Skeletal muscle tissue (tissue), 4 donors: Measurements from ENCODE around the gene RXRA. TPM values are rescaled to one million over a fixed set of nuclear protein-coding genes. Genes with fewer than 3 reads are reported as not detected.

Experiments used
- H3K27ac ChIP-seq: one replicate; pipeline ENCODE4 v1.7.0; 2013; ENCODE audit warnings: mild to moderate bottlenecking, low read depth, low read length, inconsistent platforms
- H3K27me3 ChIP-seq, 3 donors: one replicate each; pipeline ENCODE4 v1.7.0; 2013; ENCODE audit warnings: low read length in 3 of 3; ENCODE audit not compliant: control insufficient read depth in 3 of 3, insufficient read depth in 3 of 3
- H3K36me3 ChIP-seq, 3 donors: one replicate each; pipeline ENCODE4 v1.7.0; 2013; ENCODE audit warnings: low read length in 3 of 3; ENCODE audit not compliant: control insufficient read depth in 3 of 3, insufficient read depth in 3 of 3
- H3K4me1 ChIP-seq, 3 donors: one replicate each; pipeline ENCODE4 v1.7.0; 2013; ENCODE audit warnings: low read length in 3 of 3, mild to moderate bottlenecking in 3 of 3; ENCODE audit not compliant: control insufficient read depth in 3 of 3, insufficient read depth in 3 of 3
- H3K4me3 ChIP-seq, 3 donors: one replicate each; pipeline ENCODE4 v1.7.0; 2013; ENCODE audit warnings: low read length in 3 of 3
- H3K9ac ChIP-seq, 3 donors: one replicate each; pipeline ENCODE4 v1.7.0; 2013; ENCODE audit warnings: low read length in 3 of 3, mild to moderate bottlenecking in 3 of 3, moderate library complexity in 2 of 3, low read depth in 1 of 3
- H3K9me3 ChIP-seq, 3 donors: one replicate each; pipeline ENCODE4 v1.7.0; 2013; ENCODE audit warnings: low read length in 3 of 3; ENCODE audit not compliant: control insufficient read depth in 3 of 3
- total RNA-seq: library from RNA; depleted of rRNA; stranded (reverse); fragments of >200 nt; gene quantifications from one replicate; pipeline ENCODE4 v1.2.3, GENCODE V29; 2014
- donor health status: Osteomylitis.

The RXRA gene
- total RNA-seq, 1 donor from 2014 or later, result 11.5 TPM

DNA sequence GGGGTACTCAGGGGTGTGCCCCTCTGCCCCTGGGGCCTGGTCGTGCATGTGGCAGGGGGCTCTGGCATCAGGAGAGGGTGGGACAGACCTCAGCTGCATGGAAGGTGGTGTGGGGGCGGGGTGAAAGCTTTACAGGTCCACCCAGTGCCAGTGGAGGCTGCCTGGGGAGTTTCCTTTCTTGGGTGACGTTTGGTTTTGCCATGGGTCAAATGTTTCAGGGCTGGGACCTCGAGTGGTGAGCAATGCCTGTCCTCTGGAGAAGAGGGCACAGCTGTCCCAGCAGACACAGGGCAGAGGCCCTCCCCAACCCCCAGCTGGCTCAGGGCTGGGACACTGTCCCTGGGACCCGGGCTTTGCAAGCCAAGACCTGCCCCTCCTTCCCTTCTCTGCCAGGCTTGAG is 3.6 kb downstream of the RXRA start:
- peaks cover 80 to 83% (median 81%) of the 10 kb centered on the region in 3 donors for H3K4me1 ChIP-seq
- peak overlapping the region; percentile 90 to 95 (median 90) for H3K9ac ChIP-seq
- H3K4me3 ChIP-seq, result peak overlapping the region; percentile 38 to 80 (median 79)
- H3K9me3 ChIP-seq, result no peaks in the 10 kb centered on the region
- no peaks in the 10 kb centered on the region for H3K36me3 ChIP-seq
- peak overlapping the region; percentile 94 for H3K27ac ChIP-seq
- no peaks in the 10 kb centered on the region for H3K27me3 ChIP-seq

DNA sequence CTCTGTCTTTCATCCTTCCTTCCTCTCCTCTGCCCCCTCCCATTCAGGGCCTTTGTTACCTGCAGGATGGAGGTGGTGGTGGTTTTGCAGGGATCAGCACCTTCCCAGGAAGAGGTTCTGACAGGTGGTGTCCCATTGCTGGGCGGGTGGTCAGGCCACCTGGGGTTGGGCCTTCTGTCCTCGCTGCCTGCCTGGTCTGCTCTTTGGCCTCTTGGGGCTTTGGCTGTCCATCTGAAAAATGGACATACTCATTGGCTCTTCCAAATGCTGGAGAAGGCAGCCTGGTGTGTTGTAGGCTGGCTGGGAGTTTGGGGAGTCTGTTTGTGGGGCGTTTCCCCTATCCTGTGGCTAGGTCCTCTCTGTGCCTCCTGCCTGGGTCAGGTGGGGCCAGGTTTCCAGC is 4.3 kb downstream of the RXRA start:
- Histone ChIP-seq H3K4me3 (peak overlapping the region; percentile 29 to 79 (median 30)), H3K27me3 (no peaks in the 10 kb centered on the region), H3K9ac (peak overlapping the region; percentile 90 to 95 (median 90)), H3K36me3 (no peaks in the 10 kb centered on the region), H3K9me3 (no peaks in the 10 kb centered on the region), H3K27ac (peak overlapping the region; percentile 94), H3K4me1 (peaks cover 84 to 86% (median 84%) of the 10 kb centered on the region in 3 donors)

DNA sequence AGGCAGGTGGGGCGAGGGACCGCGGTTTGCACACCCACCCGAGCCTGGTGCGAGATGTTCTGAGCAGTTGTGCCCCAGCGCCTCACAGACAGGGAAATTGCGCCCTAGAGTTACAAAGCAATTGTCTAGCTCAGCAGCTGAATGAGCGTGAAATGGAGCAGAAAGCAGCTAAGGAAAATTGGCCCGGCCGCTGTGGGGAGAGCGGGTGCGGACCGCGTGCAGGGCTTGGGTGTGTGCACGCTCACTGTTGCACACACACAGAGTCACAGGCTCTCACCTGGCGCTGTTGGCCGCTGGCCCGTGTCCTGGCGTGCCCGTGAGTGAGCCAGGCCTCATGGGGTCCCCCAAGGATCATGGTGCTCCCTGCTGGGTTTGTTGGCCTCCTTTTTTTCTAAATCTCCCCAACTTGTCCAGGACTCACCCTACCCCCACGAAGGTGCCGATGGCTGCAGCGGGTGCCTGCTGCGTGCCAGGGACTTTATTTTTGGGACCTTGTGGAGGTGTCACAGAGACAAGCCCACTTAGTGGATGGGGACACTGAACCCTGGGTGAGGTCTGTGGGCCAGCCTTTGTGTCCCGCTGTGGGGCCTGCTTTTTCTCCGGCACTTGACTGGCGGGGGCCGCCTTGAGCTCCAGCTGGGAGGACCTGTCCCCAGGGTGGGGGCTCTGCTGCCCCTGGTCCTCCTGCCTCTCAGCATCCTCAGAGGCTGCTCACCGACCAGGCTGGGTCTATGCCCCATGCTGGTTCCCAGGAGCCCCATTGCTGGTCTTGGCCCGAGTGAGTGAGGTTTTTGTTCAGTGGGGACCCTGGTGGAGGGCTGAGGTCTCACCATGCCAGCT is 5.2 kb downstream of the RXRA start:
- Histone ChIP-seq H3K27me3 (no peaks in the 10 kb centered on the region), H3K36me3 (no peaks in the 10 kb centered on the region), H3K9me3 (no peaks in the 10 kb centered on the region), H3K4me1 (peaks cover 92 to 94% (median 92%) of the 10 kb centered on the region in 3 donors), H3K9ac (peak overlapping the region; percentile 90 to 95 (median 90)), H3K27ac (no peak overlapping the region), H3K4me3 (peak overlapping the region in 1 of 3 donors; percentile 22)

DNA sequence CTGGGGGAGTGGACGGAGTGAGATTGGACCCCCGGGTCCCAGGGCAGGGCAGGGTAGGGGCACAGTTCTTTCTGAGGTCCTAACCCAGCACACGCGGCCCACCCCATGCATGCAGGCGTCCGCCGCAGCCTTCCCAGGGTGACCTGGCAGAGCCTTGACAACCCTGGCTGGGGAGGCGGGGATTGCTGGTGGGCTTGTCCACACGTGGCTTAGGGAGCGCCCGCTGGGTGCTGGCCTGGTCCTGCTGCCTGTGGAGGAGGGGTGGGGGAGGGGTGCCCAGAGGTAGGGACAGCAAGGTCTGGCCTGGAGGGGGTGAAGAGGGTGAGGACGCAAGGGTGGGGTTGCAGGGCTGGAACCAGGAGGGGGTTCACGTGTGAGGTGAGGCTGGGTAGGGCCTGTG is 6.0 kb downstream of the RXRA start:
- Histone ChIP-seq H3K4me1 (peaks cover 99 to 100% (median 100%) of the 10 kb centered on the region in 3 donors), H3K27me3 (no peaks in the 10 kb centered on the region), H3K36me3 (no peaks in the 10 kb centered on the region), H3K9me3 (no peaks in the 10 kb centered on the region), H3K9ac (peak overlapping the region; percentile 43 to 95 (median 50)), H3K27ac (no peak overlapping the region), H3K4me3 (no peak overlapping the region)

DNA sequence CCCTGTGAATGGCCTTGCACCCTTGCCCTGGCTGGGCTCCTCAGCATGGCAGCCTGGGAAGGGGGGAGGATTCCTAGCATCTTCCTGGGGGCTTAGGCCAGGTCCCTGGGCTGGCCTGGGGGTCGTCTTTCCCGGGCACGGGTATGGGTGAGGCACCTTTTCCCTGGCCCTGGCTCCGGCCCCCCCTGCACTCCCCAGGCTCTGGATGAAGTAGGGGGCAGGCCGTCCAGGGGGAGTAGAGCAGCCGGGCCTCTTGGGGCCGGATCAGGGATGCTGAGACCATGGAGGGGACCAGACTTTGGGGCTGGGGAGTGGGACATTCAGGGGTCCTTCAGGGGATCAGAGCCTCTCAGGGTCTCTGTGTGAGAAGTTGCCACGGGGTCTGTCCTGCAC is 6.6 kb downstream of the RXRA start:
- H3K4me1 ChIP-seq, result peaks cover 98 to 100% (median 100%) of the 10 kb centered on the region in 3 donors
- H3K27me3 ChIP-seq, result no peaks in the 10 kb centered on the region
- H3K9me3 ChIP-seq, result no peaks in the 10 kb centered on the region
- H3K4me3 ChIP-seq, result no peak overlapping the region
- H3K9ac ChIP-seq, result peak overlapping the region in 2 of 3 donors; percentile 43 to 64
- H3K36me3 ChIP-seq, result no peaks in the 10 kb centered on the region
- no peak overlapping the region for H3K27ac ChIP-seq

DNA sequence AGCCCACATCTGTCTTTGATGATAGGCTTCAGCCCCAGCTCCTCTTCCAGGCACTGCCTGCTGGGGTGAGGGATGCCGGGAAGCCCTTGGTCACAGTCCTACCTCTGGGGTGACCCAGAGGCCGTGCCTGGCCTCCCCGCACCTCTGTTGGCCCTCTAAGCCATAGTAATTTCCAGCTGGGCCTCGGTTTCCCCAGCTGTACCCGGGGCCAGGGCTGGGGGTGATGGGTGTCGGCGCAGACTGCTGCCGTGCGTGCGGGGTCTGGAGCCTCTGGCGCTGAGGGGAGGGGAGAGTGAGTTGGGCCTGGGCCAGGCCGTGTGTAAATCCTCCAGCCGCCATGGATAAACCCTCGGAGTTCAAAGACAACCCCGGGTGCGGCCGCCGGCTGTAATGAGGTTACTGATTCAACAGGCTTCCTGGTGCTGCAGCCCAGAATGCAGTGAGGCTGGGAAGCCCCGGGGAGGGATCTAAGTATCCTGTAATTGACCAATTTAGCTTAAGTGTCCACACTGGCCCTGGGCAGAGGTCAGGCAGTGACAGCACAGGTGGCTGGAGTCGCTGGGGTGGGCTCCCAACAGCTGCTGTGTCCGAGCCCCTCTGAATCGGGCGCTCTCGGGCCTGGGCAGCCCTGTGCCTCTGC is 7.1 kb downstream of the RXRA start:
- Histone ChIP-seq H3K4me3 (peak overlapping the region in 2 of 3 donors; percentile 24 to 41), H3K9me3 (no peaks in the 10 kb centered on the region), H3K4me1 (peaks cover 98 to 100% (median 100%) of the 10 kb centered on the region in 3 donors), H3K36me3 (no peaks in the 10 kb centered on the region), H3K9ac (peak overlapping the region in 2 of 3 donors; percentile 12 to 64), H3K27ac (no peak overlapping the region), H3K27me3 (no peaks in the 10 kb centered on the region)

DNA sequence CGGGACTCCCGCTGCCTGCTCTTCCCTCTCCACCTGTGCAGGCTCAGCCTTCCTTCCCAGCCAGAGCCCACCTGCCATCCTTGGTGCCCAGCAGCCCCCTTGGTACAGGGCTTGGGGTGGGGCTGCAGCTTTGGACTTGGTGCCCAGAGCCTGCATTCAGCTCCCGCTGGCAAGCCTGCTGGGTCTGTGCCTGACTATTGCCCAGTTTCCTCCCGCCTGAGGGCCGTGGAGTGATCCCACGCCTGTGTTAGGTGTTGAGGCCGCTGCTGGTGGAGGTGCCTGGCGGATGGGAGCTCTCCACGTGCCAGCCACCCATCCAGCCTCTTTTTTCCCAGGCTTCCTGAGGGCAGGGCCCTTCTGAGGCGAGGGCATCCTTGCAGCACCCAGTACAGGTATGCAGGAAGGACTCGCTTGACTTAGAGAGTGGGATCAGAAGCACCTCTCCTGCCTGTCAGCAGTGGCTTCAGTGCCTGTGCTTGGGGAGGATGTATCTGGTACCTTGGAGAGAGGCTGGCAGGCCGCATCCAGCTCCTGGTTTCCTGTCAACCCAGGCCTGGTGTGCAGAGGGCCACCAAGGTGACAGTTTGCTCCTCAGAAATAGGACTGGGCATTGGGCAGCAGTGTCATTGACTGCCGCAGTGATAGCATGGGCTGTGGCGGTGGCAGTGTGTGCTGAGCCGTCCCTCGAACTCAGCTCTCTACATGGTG is 7.8 kb downstream of the RXRA start:
- Histone ChIP-seq H3K27ac (no peak overlapping the region), H3K36me3 (no peaks in the 10 kb centered on the region), H3K27me3 (no peaks in the 10 kb centered on the region), H3K4me3 (peak overlapping the region in 1 of 3 donors; percentile 41), H3K4me1 (peaks cover 98 to 100% (median 100%) of the 10 kb centered on the region in 3 donors), H3K9ac (peak overlapping the region in 2 of 3 donors; percentile 12 to 64), H3K9me3 (no peaks in the 10 kb centered on the region)

DNA sequence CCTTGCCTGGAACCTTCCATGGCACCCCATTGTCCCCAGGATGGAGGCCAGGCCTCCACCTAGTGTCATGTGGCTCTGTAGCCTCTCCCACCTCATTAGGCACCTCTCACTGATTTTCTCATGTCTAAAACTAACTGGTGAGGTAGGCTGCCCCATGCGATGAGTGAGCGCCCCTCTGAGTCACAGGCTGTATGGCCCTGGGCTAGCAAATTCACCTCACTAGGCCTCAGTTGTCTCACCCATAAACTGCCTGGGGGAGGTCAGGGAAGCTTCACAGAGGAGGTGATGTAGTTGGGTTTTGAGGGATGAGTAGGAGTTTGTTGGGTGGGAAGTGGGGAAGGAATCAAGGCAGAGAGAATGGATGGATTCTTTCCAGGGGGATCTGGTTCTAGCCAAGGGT is 8.8 kb downstream of the RXRA start:
- Histone ChIP-seq H3K4me3 (no peak overlapping the region), H3K9me3 (no peaks in the 10 kb centered on the region), H3K9ac (peak overlapping the region in 2 of 3 donors; percentile 51 to 64), H3K36me3 (no peaks in the 10 kb centered on the region), H3K27me3 (no peaks in the 10 kb centered on the region), H3K27ac (peak overlapping the region; percentile 37), H3K4me1 (peaks cover 98 to 100% (median 100%) of the 10 kb centered on the region in 3 donors)

DNA sequence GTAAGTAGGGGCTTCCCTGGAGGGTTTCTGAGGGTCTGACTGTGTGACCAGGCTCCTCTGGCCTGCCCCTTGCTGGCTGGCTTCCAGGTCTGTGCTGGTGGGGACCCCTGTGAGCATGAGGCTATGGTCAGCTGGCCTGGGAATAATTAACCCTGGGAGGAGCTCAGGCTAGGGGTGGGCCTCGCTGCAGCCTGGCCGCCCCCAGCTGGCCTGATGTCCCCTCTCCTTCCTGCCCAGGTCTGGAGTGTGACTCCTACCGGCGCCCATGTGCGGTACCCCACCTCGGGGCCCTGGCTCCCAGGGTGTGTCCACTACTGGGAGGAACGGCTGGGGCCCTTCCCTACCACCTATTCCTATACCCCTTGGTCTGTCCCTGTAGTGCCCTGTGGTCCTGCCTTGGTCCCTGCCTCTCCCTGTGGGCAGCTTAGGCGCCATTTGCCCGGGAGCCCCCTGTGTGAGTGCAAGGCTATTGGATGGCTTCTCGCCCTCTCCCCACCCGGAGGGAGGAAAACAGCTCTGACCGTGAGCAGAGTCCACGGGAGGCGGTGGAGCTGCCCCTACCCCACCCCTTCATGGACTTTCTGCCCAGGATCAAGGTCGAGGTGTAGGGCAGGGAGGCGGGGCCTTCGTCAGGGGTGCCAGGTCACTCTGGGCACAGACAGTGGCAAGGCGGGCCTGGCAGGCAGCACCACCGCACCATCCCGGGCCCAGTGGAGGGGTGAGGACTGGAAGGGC is 9.4 kb downstream of the RXRA start:
- peaks cover 98 to 100% (median 100%) of the 10 kb centered on the region in 3 donors for H3K4me1 ChIP-seq
- peak overlapping the region in 2 of 3 donors; percentile 17 to 52 for H3K4me3 ChIP-seq

More for the DNA sequence above, 9.4 kb downstream of the RXRA start:
- Histone ChIP-seq H3K9me3 (no peaks in the 10 kb centered on the region), H3K27me3 (no peaks in the 10 kb centered on the region), H3K9ac (peak overlapping the region; percentile 51 to 81 (median 70)), H3K27ac (peak overlapping the region; percentile 37), H3K36me3 (no peaks in the 10 kb centered on the region)
